ENCODE data around the gene IPCEF1.

DNA sequence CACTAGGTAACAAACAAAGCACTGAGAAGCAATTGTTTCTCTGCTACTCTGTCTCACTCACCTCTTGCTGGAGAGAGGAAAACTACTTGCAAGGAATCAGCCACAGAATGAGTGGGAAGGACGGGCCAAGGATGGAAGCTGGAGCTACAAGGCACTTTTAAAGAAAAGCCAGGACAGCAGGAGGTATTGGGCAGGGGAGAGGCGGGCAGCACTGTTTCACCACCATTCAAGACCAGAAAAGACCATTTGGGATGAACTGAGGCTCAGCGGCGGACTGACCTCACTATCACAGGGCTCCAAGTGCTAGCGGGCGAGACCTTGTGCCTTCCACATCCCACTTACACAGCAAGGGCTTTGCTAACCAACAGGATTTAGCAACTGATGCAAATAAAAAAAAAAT is 137.4 kb downstream of the IPCEF1 start:
- TF ChIP-seq ZFX (IDR thresholded peaks at IDR 0.05): no peak
- TF ChIP-seq, protein P1, sequence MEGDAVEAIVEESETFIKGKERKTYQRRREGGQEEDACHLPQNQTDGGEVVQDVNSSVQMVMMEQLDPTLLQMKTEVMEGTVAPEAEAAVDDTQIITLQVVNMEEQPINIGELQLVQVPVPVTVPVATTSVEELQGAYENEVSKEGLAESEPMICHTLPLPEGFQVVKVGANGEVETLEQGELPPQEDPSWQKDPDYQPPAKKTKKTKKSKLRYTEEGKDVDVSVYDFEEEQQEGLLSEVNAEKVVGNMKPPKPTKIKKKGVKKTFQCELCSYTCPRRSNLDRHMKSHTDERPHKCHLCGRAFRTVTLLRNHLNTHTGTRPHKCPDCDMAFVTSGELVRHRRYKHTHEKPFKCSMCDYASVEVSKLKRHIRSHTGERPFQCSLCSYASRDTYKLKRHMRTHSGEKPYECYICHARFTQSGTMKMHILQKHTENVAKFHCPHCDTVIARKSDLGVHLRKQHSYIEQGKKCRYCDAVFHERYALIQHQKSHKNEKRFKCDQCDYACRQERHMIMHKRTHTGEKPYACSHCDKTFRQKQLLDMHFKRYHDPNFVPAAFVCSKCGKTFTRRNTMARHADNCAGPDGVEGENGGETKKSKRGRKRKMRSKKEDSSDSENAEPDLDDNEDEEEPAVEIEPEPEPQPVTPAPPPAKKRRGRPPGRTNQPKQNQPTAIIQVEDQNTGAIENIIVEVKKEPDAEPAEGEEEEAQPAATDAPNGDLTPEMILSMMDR (conservative IDR thresholded peaks at IDR 0.05): no peak
